ENCODE data around the gene ODF4.

The ODF4 gene

DNA sequence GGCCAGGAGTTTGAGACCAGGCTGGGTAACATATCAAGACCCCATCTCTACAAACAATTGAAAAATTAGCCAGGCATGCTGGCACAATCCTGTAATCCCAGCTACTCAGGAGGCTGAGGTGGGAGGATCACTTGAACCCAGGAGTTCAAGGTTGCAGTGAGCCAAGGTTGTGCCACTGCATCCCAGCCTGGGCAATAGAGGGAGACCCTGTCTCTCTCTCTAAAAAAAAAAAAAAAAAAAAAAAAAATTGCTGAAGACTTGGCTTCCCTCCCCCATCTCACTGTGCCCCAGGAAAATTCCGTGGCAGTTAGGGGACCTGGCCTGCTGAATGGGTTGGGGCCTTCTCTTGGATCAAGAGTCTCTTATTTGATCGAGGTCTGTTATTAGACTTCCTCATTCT is at the start of gene ODF4:
TSS of gene ODF4 (plus strand) at position 301 of the 400 bp plus-strand sequence. CDS start 212 bp downstream, outside the sequence.
- DNase-seq: no peak

DNA sequence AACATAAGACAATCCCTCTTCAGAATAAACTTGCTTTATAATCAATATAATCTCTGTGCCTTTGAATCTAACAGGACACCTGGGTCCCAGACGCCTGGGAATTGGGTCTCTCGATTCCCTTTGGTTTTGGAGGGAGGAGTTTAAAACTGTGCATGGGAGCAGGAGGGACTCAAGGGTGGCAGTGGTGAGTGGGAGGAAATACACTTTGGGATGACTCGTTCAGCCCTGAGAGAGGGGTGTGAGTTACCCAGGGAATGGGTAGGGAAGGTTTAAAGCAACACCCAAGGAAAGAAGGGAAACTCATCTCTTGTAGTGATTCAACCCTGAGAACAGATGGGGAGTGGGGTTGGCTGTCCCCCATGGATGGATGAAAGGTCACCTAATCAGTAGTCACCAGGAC is 49.6 kb upstream of the ODF4 start:
- DNase-seq: no peak

GRCh38 chr17:8292639-8293395 is 46.8 kb upstream of the ODF4 start:
- no peak for DNase-seq

GRCh38 chr17:8294361-8294760 is 45.3 kb upstream of the ODF4 start:
- DNase-seq: no peak

DNA sequence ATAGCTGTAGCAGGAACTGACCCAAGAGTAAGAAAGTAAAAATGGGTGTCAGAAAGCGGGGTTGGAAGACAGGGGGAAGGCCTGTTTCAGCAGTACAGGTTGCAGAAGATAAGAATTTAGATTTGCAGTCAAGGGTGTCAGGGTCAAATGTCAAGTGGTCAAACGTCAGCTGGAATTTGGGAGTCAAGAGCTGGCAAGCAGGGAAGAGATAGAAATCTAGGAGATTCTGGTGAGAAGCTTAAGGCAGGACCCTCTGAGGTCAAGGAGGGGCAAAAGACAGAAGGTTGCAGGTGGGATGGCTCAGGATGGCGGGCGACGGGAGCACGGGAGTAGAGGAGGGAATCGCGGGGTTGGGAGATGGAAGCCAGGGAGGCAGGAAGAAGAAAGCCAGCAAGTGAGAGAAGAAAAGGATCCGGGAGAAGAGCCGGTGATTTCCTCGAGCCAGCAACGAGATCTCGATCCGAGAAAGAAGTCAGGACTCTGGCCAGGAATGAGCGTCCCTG is 44.8 kb upstream of the ODF4 start:
- no peak for DNase-seq

GRCh38 chr17:8300226-8300625 is 39.4 kb upstream of the ODF4 start:
- DNase-seq: no peak

DNA sequence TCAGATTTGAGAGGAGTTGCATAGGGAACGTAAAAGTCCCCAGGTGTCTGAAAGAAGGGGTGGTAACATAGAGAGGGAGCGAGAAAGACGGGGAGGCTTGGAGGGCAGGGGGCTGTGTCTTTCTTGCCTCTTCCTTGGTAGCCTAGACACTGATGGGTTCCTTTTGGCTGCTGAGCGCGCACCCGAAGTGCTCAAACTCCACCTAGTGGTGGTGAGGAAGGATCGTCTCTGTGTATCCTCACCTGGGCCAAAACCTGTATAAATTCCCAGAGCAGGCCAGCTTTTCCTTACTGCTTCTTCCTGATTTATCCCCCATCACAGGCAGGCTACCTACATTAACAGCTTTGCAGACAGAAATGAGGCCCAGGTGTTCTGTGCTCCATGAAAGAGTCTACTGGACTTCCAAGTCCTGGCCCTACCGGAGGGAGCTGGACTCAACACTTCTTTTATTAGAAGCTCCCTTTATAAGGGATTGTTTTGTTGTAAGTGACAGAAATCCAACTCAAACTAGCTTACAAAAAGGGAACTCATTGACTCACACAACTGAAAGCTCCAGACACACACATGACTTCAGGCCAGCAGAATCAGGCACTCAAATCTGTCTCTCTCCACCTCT is 38.9 kb upstream of the ODF4 start:
- peak in 2 of 4 experiments; percentile 38 to 44 for DNase-seq

GRCh38 chr17:8310601-8311123 is 29.0 kb upstream of the ODF4 start:
- no peak for DNase-seq

GRCh38 chr17:8311131-8311790 is 28.4 kb upstream of the ODF4 start:
- DNase-seq: no peak

DNA sequence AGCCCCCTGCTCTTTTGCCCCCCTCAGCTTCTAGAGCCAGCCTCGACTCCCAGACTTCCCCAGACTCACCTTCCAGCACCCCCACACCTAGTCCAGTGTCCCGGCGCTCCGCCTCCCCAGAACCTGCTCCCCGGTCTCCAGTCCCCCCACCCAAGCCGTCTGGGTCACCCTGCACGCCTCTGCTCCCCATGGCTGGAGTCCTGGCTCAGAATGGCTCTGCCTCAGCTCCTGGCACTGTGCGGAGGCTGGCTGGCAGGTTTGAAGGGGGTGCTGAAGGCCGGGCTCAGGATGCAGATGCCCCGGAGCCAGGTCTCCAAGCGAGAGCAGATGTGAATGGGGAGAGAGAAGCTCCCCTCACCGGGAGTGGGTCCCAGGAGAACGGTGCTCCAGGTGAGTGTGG is 27.4 kb upstream of the ODF4 start:
- no peak for DNase-seq

GRCh38 chr17:8312726-8313600 is 26.7 kb upstream of the ODF4 start:
- no peak for DNase-seq

DNA sequence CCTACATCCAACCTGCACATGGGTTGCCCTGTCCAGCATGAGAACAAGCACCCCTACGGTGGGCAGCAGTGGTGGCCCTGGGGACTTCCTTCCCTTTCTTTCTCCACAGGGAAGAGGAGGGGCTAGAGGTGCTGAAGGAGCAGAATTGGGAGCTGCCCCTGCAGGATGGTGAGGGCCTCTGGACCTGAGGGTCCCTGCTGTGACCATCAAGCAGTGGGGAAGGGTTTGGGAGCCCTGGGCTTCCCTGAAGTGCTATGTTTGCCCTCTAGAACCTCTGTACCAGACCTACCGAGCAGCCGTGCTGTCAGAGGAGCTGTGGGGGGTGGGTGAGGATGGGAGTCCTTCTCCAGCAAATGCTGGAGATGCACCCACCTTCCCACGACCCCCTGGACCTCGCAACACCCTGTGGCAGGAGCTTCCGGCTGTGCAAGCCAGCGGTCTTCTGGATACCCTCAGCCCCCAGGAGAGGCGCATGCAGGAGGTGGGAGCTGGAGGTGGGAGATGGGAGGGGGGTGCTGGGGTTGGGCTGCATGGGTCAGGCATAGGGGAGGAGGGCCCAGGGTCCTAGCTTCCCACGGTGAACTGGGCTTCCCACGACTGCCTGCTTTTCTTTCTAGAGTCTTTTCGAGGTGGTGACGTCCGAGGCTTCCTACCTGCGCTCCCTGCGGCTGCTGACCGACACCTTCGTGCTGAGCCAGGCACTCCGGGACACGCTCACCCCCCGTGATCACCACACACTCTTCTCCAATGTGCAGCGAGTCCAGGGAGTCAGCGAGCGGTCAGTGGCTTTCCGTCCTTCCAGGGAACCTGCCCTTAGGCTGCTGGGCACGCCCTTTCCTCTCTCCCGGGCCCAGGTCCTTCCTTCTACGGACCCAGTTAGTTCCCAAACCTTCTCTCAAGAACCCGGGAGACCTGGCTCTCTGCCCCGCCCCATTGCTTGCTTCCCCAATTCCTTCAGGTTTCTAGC is 24.6 kb upstream of the ODF4 start:
- no peak for DNase-seq

DNA sequence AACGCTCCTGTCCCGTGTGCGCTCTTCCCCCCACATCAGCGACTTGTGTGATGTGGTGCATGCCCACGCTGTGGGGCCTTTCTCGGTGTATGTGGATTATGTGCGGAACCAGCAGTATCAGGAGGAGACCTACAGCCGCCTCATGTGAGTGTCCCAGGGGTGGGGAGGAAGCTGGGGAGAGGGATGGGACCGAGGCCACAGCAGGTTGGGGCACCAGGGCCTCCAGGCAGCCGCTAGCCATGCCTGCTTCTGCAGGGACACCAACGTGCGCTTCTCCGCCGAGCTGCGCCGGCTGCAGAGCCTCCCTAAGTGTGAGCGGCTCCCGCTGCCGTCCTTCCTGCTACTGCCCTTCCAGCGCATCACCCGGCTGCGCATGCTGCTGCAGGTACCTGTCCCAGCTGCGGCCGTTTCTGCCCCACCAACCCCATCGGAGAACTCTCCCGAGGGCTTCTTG is 23.8 kb upstream of the ODF4 start:
- no peak for DNase-seq

- DNase-seq: no peak
Observed at GRCh38 chr17:8318010-8318935, 21.4 kb upstream of the ODF4 start.

GRCh38 chr17:8320262-8320661 is 19.4 kb upstream of the ODF4 start:
- no peak for DNase-seq

- DNase-seq: no peak
Observed at GRCh38 chr17:8320990-8321389, 18.6 kb upstream of the ODF4 start.

DNA sequence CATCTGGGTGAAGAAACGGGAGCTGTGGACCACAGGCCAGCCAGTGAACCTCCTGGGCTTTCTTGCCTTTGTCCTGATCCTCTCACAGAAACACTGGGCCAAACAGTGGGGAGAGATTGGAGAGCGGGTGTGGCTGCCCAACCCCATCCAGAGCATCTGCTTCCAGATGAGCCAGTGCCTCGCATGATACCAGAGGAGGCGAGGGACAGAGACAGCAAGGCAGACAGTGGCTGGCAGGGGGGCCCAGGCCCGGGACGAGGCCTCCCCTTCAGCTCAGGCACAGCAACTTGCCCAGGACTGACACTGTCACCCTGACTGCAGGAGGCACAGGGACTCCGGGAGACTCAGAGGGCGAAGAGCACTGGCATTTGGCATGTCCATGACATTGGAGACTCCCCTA is 17.6 kb upstream of the ODF4 start:
- no peak for DNase-seq

GRCh38 chr17:8324132-8324531 is 15.5 kb upstream of the ODF4 start:
- DNase-seq: no peak

GRCh38 chr17:8324923-8325322 is 14.7 kb upstream of the ODF4 start:
- DNase-seq: no peak
